PFSK-1 (cell line): ENCODE measurements around the gene DNAAF3.

ENCODE experiments used
- POLR2AphosphoS5 ChIP-seq: IDR thresholded peaks from 2 replicates; pipeline ENCODE4 v1.6.1; 2012; ENCODE audit warnings: low read depth, mild to moderate bottlenecking, control low read depth, low read length, moderate library complexity
- SIN3A ChIP-seq: IDR thresholded peaks from 2 replicates; pipeline ENCODE4 v1.6.1; 2012; ENCODE audit warnings: mild to moderate bottlenecking, low read length, moderate library complexity, borderline replicate concordance; ENCODE audit not compliant: insufficient read depth
- TAF1 ChIP-seq: IDR thresholded peaks from 2 replicates; pipeline ENCODE4 v1.6.1; 2012; ENCODE audit warnings: low read length, control low read depth, borderline replicate concordance; ENCODE audit not compliant: insufficient read depth
- TF ChIP-seq, protein P1 (sequence below), 2 experiments: IDR thresholded peaks; 2 replicates each; pipeline versions ENCODE4 v1.6.1 to v1.8.0; 2011 to 2012; ENCODE audit warnings: low read depth in 2 of 2, low read length in 2 of 2, control low read depth in 1 of 2, inconsistent platforms in 1 of 2, mild to moderate bottlenecking in 1 of 2, moderate library complexity in 1 of 2; ENCODE audit not compliant: insufficient read depth in 1 of 2

DNA sequence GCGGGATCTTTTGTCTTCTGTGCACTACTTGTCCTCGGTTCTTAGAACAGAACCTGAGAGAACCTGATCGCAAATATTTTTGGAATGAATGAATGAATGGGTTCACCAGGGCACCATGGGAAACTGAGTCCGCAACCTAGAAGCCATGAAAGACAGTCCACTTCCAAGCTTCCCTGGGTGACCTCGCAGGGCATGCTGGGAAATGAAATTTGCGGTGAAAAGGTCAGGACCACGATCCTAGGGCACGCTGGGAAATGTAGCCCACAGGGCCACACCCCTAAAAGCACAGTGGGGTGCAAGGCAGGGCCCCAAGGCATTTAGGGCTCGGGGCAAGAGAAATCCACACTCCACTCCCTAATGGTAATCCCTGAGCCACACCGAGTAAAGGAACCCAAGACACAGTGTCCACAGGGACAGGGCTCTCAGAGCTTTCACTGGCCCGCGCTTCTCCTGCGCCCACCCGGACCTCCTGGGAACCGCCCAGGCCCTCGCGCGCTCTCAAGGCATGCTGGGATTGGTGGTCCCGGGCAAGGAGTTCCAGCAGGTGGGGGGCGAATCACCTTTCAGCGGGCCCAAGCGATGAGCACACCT is 47.9 kb downstream of the DNAAF3 start:
- TF ChIP-seq POLR2AphosphoS5, result no peak
- TF ChIP-seq, protein P1, sequence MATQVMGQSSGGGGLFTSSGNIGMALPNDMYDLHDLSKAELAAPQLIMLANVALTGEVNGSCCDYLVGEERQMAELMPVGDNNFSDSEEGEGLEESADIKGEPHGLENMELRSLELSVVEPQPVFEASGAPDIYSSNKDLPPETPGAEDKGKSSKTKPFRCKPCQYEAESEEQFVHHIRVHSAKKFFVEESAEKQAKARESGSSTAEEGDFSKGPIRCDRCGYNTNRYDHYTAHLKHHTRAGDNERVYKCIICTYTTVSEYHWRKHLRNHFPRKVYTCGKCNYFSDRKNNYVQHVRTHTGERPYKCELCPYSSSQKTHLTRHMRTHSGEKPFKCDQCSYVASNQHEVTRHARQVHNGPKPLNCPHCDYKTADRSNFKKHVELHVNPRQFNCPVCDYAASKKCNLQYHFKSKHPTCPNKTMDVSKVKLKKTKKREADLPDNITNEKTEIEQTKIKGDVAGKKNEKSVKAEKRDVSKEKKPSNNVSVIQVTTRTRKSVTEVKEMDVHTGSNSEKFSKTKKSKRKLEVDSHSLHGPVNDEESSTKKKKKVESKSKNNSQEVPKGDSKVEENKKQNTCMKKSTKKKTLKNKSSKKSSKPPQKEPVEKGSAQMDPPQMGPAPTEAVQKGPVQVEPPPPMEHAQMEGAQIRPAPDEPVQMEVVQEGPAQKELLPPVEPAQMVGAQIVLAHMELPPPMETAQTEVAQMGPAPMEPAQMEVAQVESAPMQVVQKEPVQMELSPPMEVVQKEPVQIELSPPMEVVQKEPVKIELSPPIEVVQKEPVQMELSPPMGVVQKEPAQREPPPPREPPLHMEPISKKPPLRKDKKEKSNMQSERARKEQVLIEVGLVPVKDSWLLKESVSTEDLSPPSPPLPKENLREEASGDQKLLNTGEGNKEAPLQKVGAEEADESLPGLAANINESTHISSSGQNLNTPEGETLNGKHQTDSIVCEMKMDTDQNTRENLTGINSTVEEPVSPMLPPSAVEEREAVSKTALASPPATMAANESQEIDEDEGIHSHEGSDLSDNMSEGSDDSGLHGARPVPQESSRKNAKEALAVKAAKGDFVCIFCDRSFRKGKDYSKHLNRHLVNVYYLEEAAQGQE (IDR thresholded peaks at IDR 0.05; ENCODE audit: insufficient read depth in 1 of 2, low read depth in 2 of 2, low read length in 2 of 2), result no peak
- TF ChIP-seq TAF1, result no peak
- TF ChIP-seq SIN3A, result no peak
